Parathyroid adenoma (tissue), 2 donors: ENCODE measurements around the gene PELI1.

Experiments used
- H2AFZ ChIP-seq: fragments of 300-600 bp; sonication (generic); one replicate; pipeline ENCODE4 v1.7.0; 2017; ENCODE audit warnings: antibody characterized with exemption, mild to moderate bottlenecking
- H3K27ac ChIP-seq: fragments of 300-600 bp; sonication (generic); one replicate; pipeline ENCODE4 v1.7.0; 2017
- H3K27me3 ChIP-seq: fragments of 300-600 bp; sonication (generic); one replicate; pipeline ENCODE4 v1.7.0; 2017; ENCODE audit warnings: low read length; ENCODE audit not compliant: control insufficient read depth, insufficient read depth
- H3K36me3 ChIP-seq: fragments of 300-600 bp; sonication (generic); one replicate; pipeline ENCODE4 v1.7.0; 2017; ENCODE audit warnings: low read length; ENCODE audit not compliant: control insufficient read depth, insufficient read depth
- H3K4me1 ChIP-seq: fragments of 300-600 bp; sonication (generic); one replicate; pipeline ENCODE4 v1.7.0; 2017; ENCODE audit warnings: control low read depth
- H3K4me2 ChIP-seq: fragments of 300-600 bp; sonication (generic); one replicate; pipeline ENCODE4 v1.7.0; 2017; ENCODE audit warnings: low read length
- H3K4me3 ChIP-seq: fragments of 300-600 bp; sonication (generic); one replicate; pipeline ENCODE4 v1.7.0; 2017; ENCODE audit warnings: low read depth, low read length
- H3K79me2 ChIP-seq: fragments of 300-600 bp; sonication (generic); one replicate; pipeline ENCODE4 v1.7.0; 2017; ENCODE audit warnings: control low read depth
- H3K9ac ChIP-seq: fragments of 300-600 bp; sonication (generic); one replicate; pipeline ENCODE4 v1.7.0; 2017; ENCODE audit warnings: mild to moderate bottlenecking
- H3K9me3 ChIP-seq: fragments of 300-600 bp; sonication (generic); one replicate; pipeline ENCODE4 v1.7.0; 2017; ENCODE audit warnings: low read length; ENCODE audit not compliant: control insufficient read depth
- CTCF ChIP-seq: fragments of 300-600 bp; sonication (generic); IDR thresholded peaks from one replicate; pipeline ENCODE4 v1.7.0; 2017; ENCODE audit warnings: antibody characterized with exemption, mild to moderate bottlenecking
- donor health status: primary hyperparathyroidism.

The PELI1 gene

GRCh38 chr2:64052463-64053241, 91.6 kb downstream of the PELI1 start:
- H2AFZ ChIP-seq, result no peak overlapping the region
- H3K4me3 ChIP-seq, result no peak overlapping the region
- H3K9me3 ChIP-seq, result no peaks in the 10 kb centered on the region
- no peak overlapping the region for H3K9ac ChIP-seq
- H3K4me1 ChIP-seq, result peaks cover 5% of the 10 kb centered on the region
- no peak for TF ChIP-seq CTCF
- no peaks in the 10 kb centered on the region for H3K79me2 ChIP-seq
- H3K36me3 ChIP-seq, result no peaks in the 10 kb centered on the region
- no peaks in the 10 kb centered on the region for H3K27me3 ChIP-seq
- no peak overlapping the region for H3K4me2 ChIP-seq
- H3K27ac ChIP-seq, result no peak overlapping the region

- no peaks in the 10 kb centered on the region for H3K27me3 ChIP-seq
- peaks cover 5% of the 10 kb centered on the region for H3K4me1 ChIP-seq
- H2AFZ ChIP-seq, result peak overlapping the region; percentile 54
- no peaks in the 10 kb centered on the region for H3K79me2 ChIP-seq
- H3K27ac ChIP-seq, result no peak overlapping the region
- peak; percentile 89 for TF ChIP-seq CTCF
- H3K4me2 ChIP-seq, result peak overlapping the region; percentile 14
- no peaks in the 10 kb centered on the region for H3K9me3 ChIP-seq
- H3K4me3 ChIP-seq, result no peak overlapping the region
- H3K9ac ChIP-seq, result no peak overlapping the region
- no peaks in the 10 kb centered on the region for H3K36me3 ChIP-seq
Observed at GRCh38 chr2:64049633-64050220, 94.5 kb downstream of the PELI1 start.

GRCh38 chr2:64045938-64046337, 98.3 kb downstream of the PELI1 start:
- no peaks in the 10 kb centered on the region for H3K36me3 ChIP-seq
- H3K79me2 ChIP-seq, result no peaks in the 10 kb centered on the region
- peaks cover 5% of the 10 kb centered on the region for H3K4me1 ChIP-seq
- H3K27me3 ChIP-seq, result no peaks in the 10 kb centered on the region
- no peak overlapping the region for H3K4me3 ChIP-seq
- H3K27ac ChIP-seq, result no peak overlapping the region
- H2AFZ ChIP-seq, result no peak overlapping the region
- H3K9me3 ChIP-seq, result no peaks in the 10 kb centered on the region
- H3K4me2 ChIP-seq, result no peak overlapping the region
- TF ChIP-seq CTCF, result no peak
- H3K9ac ChIP-seq, result no peak overlapping the region
